Aorta (tissue), 5 donors: ENCODE results near the gene PLCH2. TPM values are rescaled to one million over a fixed set of nuclear protein-coding genes. Genes with fewer than 3 reads are reported as not detected.

Experiments
- ATAC-seq: fragments of 200-7000 bp; cut with Tn5 transposase; one replicate; pipeline ENCODE4 v1.9.1; 2022; ENCODE audit warnings: moderate library complexity; ENCODE audit not compliant: low FRiP score
- DNase-seq, 2 donors: peaks; one replicate each; pipeline ENCODE4 v3.0.0-alpha.2; 2020
- H3K27ac ChIP-seq, 2 donors: one replicate each; pipeline ENCODE4 v1.5.1; 2013; ENCODE audit warnings: low read length in 2 of 2, mild to moderate bottlenecking in 2 of 2, moderate library complexity in 2 of 2, control low read depth in 1 of 2, inconsistent platforms in 1 of 2, low read depth in 1 of 2
- H3K27me3 ChIP-seq, 2 donors: one replicate each; pipeline ENCODE4 v1.6.1; 2013; ENCODE audit warnings: control low read depth in 1 of 2, low read length in 1 of 2, mild to moderate bottlenecking in 1 of 2, moderate library complexity in 1 of 2; ENCODE audit not compliant: insufficient read depth in 2 of 2, control insufficient read depth in 1 of 2
- H3K36me3 ChIP-seq, 2 donors: one replicate each; pipeline ENCODE4 v1.6.1; 2013; ENCODE audit warnings: control low read depth in 1 of 2, low read length in 1 of 2, mild to moderate bottlenecking in 1 of 2; ENCODE audit not compliant: insufficient read depth in 2 of 2, control insufficient read depth in 1 of 2
- H3K4me1 ChIP-seq, 2 donors: one replicate each; pipeline ENCODE4 v1.6.1; 2013; ENCODE audit warnings: low read length in 2 of 2, control low read depth in 1 of 2, mild to moderate bottlenecking in 1 of 2, moderate library complexity in 1 of 2; ENCODE audit not compliant: insufficient read depth in 2 of 2, control insufficient read depth in 1 of 2
- H3K4me3 ChIP-seq, 2 donors: one replicate each; pipeline ENCODE4 v1.5.1; 2013; ENCODE audit warnings: low read length in 2 of 2, control low read depth in 1 of 2, mild to moderate bottlenecking in 1 of 2
- H3K9me3 ChIP-seq: one replicate; pipeline ENCODE4 v1.6.1; 2013; ENCODE audit warnings: mild to moderate bottlenecking, low read length; ENCODE audit not compliant: control insufficient read depth
- WGBS, 2 donors: extraction: QIAGEN DNeasy Blood & Tissue Kit; methylation state at CpG; one replicate each; pipeline ENCODE4 v1.1.7; 2013; 5-methylcytosine and 5-hydroxymethylcytosine counted together
- intact Hi-C, 2 donors: fragments of 100-400 bp; cut with DNase I; formaldehyde crosslinking; loops; one replicate each; pipeline versions ENCODE4 v1.14.2 to v1.15.0; 2022
- polyA plus RNA-seq, 2 donors: library from polyadenylated mRNA; stranded (reverse); fragments of 200-250 nt; gene quantifications; one replicate each; pipeline ENCODE4 v1.2.3, GENCODE V29; 2013
- total RNA-seq, 2 donors: library from RNA; stranded (reverse); fragmentation: NEBNext Ultra II Directional; extraction: Animal tissue kit (Norgen Biotek cat#: 25700); gene quantifications; one replicate each; pipeline ENCODE4 v1.2.1, GENCODE V29; 2021
- donor health status: healthy with polysubstance abuse.
- donor health status: Bipolar disorder and iron deficiency.
- donor health status: DM: no; HTN: no; CAD: no.
- donor health status: DM: no; HTN: no; CAD: no.
- donor health status: DM: yes; HTN: yes; CAD: no.

Gene PLCH2
- total and polyA plus RNA-seq, 4 donors: 0.71 to 1.6 TPM; not detected in 2

GRCh38 chr1:2475571-2475970 is 518 bp upstream of the PLCH2 start:
- intact Hi-C loops: no loop called here
- Histone ChIP-seq H3K4me3 (no peak overlapping the region), H3K27ac (no peak overlapping the region), H3K27me3 (no peaks in the 10 kb centered on the region), H3K9me3 (no peaks in the 10 kb centered on the region), H3K36me3 (no peaks in the 10 kb centered on the region), H3K4me1 (no peaks in the 10 kb centered on the region)
- 89 to 90% methylated on average over 12 of the region's 12 CpGs for WGBS, 2 donors
- DNase-seq (no peak), ATAC-seq (no peak)

- Histone ChIP-seq H3K27ac (no peak overlapping the region), H3K4me3 (no peak overlapping the region), H3K9me3 (no peaks in the 10 kb centered on the region), H3K4me1 (no peaks in the 10 kb centered on the region), H3K27me3 (no peaks in the 10 kb centered on the region), H3K36me3 (no peaks in the 10 kb centered on the region)
- DNase-seq (no peak), ATAC-seq (no peak)
- intact Hi-C loops: no loop called here
- WGBS, 2 donors: 63 to 68% methylated on average over 12 of the region's 12 CpGs
Observed at GRCh38 chr1:2477309-2477708, 1.2 kb downstream of the PLCH2 start.

GRCh38 chr1:2477791-2478499 is 1.9 kb downstream of the PLCH2 start:
- WGBS, 2 donors: 52 to 62% methylated on average over 30 to 35 of the region's 35 CpGs
- no peak overlapping the region for H3K27ac ChIP-seq
- no peak overlapping the region for H3K4me3 ChIP-seq
- intact Hi-C loops: no loop called here
- DNase-seq (no peak), ATAC-seq (no peak)
- H3K36me3 ChIP-seq: no peaks in the 10 kb centered on the region
- H3K9me3 ChIP-seq: no peaks in the 10 kb centered on the region
- H3K27me3 ChIP-seq: no peaks in the 10 kb centered on the region
- H3K4me1 ChIP-seq: no peaks in the 10 kb centered on the region

- no peaks in the 10 kb centered on the region for H3K9me3 ChIP-seq
- no peaks in the 10 kb centered on the region for H3K36me3 ChIP-seq
- H3K4me3 ChIP-seq: no peak overlapping the region
- intact Hi-C loops: no loop called here
- no peak overlapping the region for H3K27ac ChIP-seq
- no peaks in the 10 kb centered on the region for H3K27me3 ChIP-seq
- no peak for DNase-seq
- no peak for ATAC-seq
- WGBS, 2 donors: 79 to 86% methylated on average over 19 to 20 of the region's 20 CpGs
- H3K4me1 ChIP-seq: no peaks in the 10 kb centered on the region
Observed at GRCh38 chr1:2479186-2479585, 3.1 kb downstream of the PLCH2 start.

GRCh38 chr1:2479618-2480017 is 3.5 kb downstream of the PLCH2 start:
- Histone ChIP-seq H3K36me3 (no peaks in the 10 kb centered on the region), H3K4me1 (no peaks in the 10 kb centered on the region), H3K27me3 (no peaks in the 10 kb centered on the region), H3K9me3 (no peaks in the 10 kb centered on the region), H3K27ac (no peak overlapping the region), H3K4me3 (no peak overlapping the region)
- intact Hi-C loops: no loop called here
- ATAC-seq (no peak), DNase-seq (no peak)
- 82 to 86% methylated on average over 28 of the region's 28 CpGs for WGBS, 2 donors

GRCh38 chr1:2480236-2480985 is 4.3 kb downstream of the PLCH2 start:
- no peaks in the 10 kb centered on the region for H3K36me3 ChIP-seq
- H3K9me3 ChIP-seq: no peaks in the 10 kb centered on the region
- no peaks in the 10 kb centered on the region for H3K27me3 ChIP-seq
- intact Hi-C loops: no loop called here
- no peaks in the 10 kb centered on the region for H3K4me1 ChIP-seq
- no peak overlapping the region for H3K27ac ChIP-seq
- DNase-seq (no peak), ATAC-seq (no peak)
- H3K4me3 ChIP-seq: no peak overlapping the region
- 79 to 86% methylated on average over 18 of the region's 18 CpGs for WGBS, 2 donors

- no peaks in the 10 kb centered on the region for H3K36me3 ChIP-seq
- no peak for ATAC-seq
- no peak for DNase-seq
- intact Hi-C loops: no loop called here
- no peak overlapping the region for H3K4me3 ChIP-seq
- no peak overlapping the region for H3K27ac ChIP-seq
- no peaks in the 10 kb centered on the region for H3K4me1 ChIP-seq
- 77 to 83% methylated on average over 12 of the region's 12 CpGs for WGBS, 2 donors
- H3K27me3 ChIP-seq: no peaks in the 10 kb centered on the region
- no peaks in the 10 kb centered on the region for H3K9me3 ChIP-seq
Observed at GRCh38 chr1:2480986-2481364, 4.9 kb downstream of the PLCH2 start.

- no peaks in the 10 kb centered on the region for H3K9me3 ChIP-seq
- DNase-seq (no peak), ATAC-seq (no peak)
- intact Hi-C loops: no loop called here
- no peak overlapping the region for H3K4me3 ChIP-seq
- no peaks in the 10 kb centered on the region for H3K27me3 ChIP-seq
- no peaks in the 10 kb centered on the region for H3K4me1 ChIP-seq
- no peaks in the 10 kb centered on the region for H3K36me3 ChIP-seq
- 29 to 32% methylated on average over 10 of the region's 10 CpGs for WGBS, 2 donors
- no peak overlapping the region for H3K27ac ChIP-seq
Observed at GRCh38 chr1:2481885-2482284, 5.8 kb downstream of the PLCH2 start.

GRCh38 chr1:2482588-2482987 is 6.5 kb downstream of the PLCH2 start:
- Histone ChIP-seq H3K27me3 (no peaks in the 10 kb centered on the region), H3K36me3 (no peaks in the 10 kb centered on the region), H3K27ac (no peak overlapping the region), H3K4me3 (no peak overlapping the region), H3K4me1 (no peaks in the 10 kb centered on the region), H3K9me3 (no peaks in the 10 kb centered on the region)
- WGBS, 2 donors: 57 to 67% methylated on average over 10 to 11 of the region's 11 CpGs
- no peak for ATAC-seq
- no peak for DNase-seq
- intact Hi-C loops: no loop called here
